GM12878 (cell line): ENCODE results near the gene AMBRA1.

Experiments used
- POLR2A ChIP-seq: IDR thresholded peaks from 2 replicates; pipeline ENCODE4 v1.6.1; 2011; ENCODE audit warnings: low read depth, mild to moderate bottlenecking, low read length
- RCOR1 ChIP-seq: conservative IDR thresholded peaks from 2 replicates; pipeline ENCODE4 v1.6.1; 2012; ENCODE audit warnings: low read depth, low read length, improper control_type of control experiment

DNA sequence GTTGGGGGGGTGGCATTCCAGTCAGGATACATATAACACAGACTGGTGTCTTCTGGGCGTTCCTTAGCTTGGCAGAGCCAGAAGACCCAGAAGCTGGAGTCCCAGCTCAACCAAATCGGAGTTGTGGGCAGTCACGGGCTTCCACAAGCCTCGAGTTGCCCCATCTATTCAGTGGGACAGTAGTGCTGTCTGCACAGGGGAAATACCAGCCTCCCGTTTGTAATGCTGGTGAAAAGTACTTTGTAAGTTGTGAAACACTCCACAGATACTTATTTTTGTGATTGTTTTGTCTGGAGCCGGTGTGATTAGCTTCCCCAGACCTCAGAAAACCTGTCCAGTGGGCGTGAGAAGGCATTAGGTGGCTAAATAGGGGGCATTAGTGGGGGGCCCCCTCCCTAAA lies 232.9 kb downstream of the AMBRA1 start:
- TF ChIP-seq POLR2A, result no peak
- no peak for TF ChIP-seq RCOR1
